ENCODE data around the gene DIS3. TPM values are rescaled to one million over a fixed set of nuclear protein-coding genes. Genes with fewer than 3 reads are reported as not detected.

The DIS3 gene
- total and polyA plus RNA-seq, 10 of the 15 experiments (the other 5 are each of a cell fraction or from before 2014, with no cell fraction given) = 10.8 to 65.3 (median 39.2) TPM

GRCh38 chr13:72727417-72728289, 54.0 kb downstream of the DIS3 start, which contains the start of the genes BORA and MZT1 (continued):
- TF ChIP-seq IKZF1 (conservative IDR thresholded peaks at IDR 0.05) (peak; percentile 32; the same call in 1 of the 2 replicates), POLR2AphosphoS5 (IDR thresholded peaks at IDR 0.05; ENCODE audit: low read length) (peak; percentile 90), CREB1 (IDR thresholded peaks at IDR 0.05; ENCODE audit: low read depth) (peak; percentile 81; the same call in 1 of the 2 replicates), MEF2A (IDR thresholded peaks at IDR 0.05; ENCODE audit: insufficient read depth, low read depth, low read length) (no peak), POLR2AphosphoS2 (IDR thresholded peaks at IDR 0.05; ENCODE audit: low read depth, low read length) (peak; percentile 34), SP1 (IDR thresholded peaks at IDR 0.05; ENCODE audit: low read depth, low read length) (peak; percentile 96), ZNF592 (IDR thresholded peaks at IDR 0.05) (no peak), ZSCAN29 (IDR thresholded peaks at IDR 0.05) (no peak), E2F4 (IDR thresholded peaks at IDR 0.05; ENCODE audit: low read depth, low read length) (peak; percentile 97), PKNOX1 (IDR thresholded peaks at IDR 0.05) (peak; percentile 72), SMARCA5 (IDR thresholded peaks at IDR 0.05) (no peak), RELA (IDR thresholded peaks at IDR 0.05; ENCODE audit: borderline replicate concordance, partially characterized antibody) (peak; percentile 19), PML (IDR thresholded peaks at IDR 0.05; ENCODE audit: low read length) (peak; percentile 57; the same call in 1 of the 2 replicates), NR2C1 (IDR thresholded peaks at IDR 0.05) (peak; percentile 93)
- TF ChIP-seq, protein P1, sequence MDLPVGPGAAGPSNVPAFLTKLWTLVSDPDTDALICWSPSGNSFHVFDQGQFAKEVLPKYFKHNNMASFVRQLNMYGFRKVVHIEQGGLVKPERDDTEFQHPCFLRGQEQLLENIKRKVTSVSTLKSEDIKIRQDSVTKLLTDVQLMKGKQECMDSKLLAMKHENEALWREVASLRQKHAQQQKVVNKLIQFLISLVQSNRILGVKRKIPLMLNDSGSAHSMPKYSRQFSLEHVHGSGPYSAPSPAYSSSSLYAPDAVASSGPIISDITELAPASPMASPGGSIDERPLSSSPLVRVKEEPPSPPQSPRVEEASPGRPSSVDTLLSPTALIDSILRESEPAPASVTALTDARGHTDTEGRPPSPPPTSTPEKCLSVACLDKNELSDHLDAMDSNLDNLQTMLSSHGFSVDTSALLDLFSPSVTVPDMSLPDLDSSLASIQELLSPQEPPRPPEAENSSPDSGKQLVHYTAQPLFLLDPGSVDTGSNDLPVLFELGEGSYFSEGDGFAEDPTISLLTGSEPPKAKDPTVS (IDR thresholded peaks at IDR 0.05; ENCODE audit: low read depth, low read length) = no peak
- TF ChIP-seq, protein P2, sequence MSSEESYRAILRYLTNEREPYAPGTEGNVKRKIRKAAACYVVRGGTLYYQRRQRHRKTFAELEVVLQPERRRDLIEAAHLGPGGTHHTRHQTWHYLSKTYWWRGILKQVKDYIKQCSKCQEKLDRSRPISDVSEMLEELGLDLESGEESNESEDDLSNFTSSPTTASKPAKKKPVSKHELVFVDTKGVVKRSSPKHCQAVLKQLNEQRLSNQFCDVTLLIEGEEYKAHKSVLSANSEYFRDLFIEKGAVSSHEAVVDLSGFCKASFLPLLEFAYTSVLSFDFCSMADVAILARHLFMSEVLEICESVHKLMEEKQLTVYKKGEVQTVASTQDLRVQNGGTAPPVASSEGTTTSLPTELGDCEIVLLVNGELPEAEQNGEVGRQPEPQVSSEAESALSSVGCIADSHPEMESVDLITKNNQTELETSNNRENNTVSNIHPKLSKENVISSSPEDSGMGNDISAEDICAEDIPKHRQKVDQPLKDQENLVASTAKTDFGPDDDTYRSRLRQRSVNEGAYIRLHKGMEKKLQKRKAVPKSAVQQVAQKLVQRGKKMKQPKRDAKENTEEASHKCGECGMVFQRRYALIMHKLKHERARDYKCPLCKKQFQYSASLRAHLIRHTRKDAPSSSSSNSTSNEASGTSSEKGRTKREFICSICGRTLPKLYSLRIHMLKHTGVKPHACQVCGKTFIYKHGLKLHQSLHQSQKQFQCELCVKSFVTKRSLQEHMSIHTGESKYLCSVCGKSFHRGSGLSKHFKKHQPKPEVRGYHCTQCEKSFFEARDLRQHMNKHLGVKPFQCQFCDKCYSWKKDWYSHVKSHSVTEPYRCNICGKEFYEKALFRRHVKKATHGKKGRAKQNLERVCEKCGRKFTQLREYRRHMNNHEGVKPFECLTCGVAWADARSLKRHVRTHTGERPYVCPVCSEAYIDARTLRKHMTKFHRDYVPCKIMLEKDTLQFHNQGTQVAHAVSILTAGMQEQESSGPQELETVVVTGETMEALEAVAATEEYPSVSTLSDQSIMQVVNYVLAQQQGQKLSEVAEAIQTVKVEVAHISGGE (CRISPR knock-in tag; IDR thresholded peaks at IDR 0.05) = peak; percentile 13; the same call in 1 of the 2 replicates
- TF ChIP-seq, protein P3, sequence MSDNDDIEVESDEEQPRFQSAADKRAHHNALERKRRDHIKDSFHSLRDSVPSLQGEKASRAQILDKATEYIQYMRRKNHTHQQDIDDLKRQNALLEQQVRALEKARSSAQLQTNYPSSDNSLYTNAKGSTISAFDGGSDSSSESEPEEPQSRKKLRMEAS (IDR thresholded peaks at IDR 0.05; ENCODE audit: low read depth, low read length) = peak; percentile 96
